ENCODE measurements around the gene DIS3L2.

DNA sequence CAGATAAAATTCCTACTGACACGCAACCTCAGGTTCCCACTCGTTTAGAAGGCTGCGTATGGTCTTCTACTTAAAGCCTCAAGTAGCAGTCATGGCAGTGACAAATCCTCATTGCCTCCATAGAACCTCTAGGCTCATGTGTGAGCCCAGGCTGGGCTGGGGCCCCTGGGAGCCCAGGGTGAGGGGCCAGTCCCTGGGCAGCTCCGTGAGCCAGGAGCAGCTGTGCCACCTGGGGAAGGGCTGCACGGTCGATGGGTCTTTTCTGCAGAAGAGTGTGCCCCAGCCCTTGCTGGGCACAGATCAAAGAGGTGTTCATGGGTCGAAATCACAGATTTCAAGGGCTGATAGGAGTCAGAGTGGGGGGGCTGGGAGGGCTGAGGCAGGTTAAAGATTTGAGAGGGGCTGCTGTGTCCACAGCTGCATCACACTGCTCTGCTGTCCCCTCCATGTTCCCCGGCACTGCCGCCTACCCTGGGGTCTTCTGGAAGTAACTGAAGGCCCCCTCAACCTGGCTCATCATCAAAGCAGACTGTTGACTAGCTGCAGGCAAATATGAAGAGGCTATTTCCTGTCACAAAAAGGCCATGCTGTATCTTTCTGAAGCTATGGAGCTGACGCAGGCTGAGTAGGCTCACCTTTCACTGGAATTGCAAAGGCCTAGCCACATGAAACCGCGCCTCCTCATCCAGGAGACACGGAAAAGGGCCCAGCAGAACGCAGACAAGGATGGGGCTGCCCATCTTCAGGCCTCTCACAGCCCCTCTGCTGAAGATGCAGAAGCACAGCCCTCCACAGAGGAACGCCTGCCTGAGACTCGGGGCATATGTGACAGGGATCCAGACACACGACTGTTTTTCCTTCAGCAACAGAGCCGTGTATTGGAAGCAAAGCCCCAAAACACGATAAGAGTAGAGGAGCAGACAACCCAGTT lies 381.4 kb downstream of the DIS3L2 start:
- TF ChIP-seq POLR2A (IDR thresholded peaks at IDR 0.05; ENCODE audit: low read length): no peak
- no peak for TF ChIP-seq GATA1 (IDR thresholded peaks at IDR 0.05; ENCODE audit: low read depth, low read length)

Data from erythroblast (primary cell).